GM21390 (cell line): ENCODE results near the gene PTPRD.
"Not testable (repeated sequence)": the region's sequence is repeated elsewhere in the genome, so short reads cannot be mapped to it uniquely, and the experiment has no call there.

ENCODE experiments used
- ATAC-seq: cut with Tn5 transposase; IDR thresholded peaks from one replicate; pipeline ENCODE4 v1.9.1; 2021; ENCODE audit not compliant: unreplicated experiment

PTPRD gene

DNA sequence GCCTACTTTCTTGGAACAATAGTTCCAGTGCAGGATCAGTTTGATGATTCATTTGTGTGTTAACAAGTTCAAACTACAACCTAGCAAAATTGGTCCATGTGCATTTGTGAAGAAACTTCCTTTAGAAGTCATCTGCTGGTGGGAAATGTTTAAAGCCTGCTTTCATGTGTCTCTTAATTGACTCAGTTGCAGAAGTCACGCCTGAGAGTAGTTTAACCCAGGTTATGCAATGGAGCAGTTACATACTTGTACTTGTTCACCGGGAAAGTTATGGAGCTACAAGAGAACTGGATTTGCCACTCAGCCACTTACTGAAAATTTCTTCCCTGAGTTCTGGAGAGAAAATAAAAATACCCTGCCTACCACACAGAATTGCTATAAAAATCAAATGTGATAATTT is 1397.8 kb downstream of the PTPRD start:
- no peak for ATAC-seq

DNA sequence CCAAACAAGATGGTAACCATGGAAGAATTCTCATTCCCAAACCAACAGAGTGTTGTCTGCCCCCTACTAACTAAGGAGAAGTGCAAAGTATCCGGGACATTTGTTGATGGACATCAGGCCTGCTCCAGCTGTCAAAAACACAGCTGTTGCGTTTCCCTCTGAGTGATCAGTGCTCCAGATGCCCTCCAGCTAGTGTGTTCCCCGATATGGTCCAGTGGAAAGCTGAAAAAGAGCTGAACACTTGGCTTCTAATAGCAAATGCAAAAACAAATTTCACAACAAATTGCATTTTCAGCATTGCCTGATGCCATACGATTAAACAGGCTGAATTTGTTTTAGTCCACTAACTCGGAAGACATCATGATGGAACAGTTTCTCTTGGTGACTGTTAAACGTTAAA is 1398.7 kb downstream of the PTPRD start:
- no peak for ATAC-seq

DNA sequence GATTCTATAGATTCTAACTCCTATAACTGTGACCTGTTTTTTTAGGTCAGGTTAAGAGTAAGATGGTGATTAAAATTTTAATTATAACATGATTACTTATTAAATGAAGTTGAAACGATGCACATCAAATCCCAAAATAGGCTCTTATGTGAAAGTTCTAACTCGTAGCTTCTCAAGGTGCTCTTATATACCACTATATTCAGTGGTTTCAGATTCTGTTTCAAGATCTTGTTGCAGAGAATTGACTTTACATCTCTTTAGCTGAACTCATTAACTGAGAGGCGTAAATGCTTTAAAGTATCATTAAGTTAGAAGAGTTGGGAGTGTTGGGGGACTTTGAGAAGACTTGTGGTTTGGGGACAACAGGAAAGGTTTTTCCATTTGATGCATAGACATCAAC is 1399.8 kb downstream of the PTPRD start:
- no peak for ATAC-seq

DNA sequence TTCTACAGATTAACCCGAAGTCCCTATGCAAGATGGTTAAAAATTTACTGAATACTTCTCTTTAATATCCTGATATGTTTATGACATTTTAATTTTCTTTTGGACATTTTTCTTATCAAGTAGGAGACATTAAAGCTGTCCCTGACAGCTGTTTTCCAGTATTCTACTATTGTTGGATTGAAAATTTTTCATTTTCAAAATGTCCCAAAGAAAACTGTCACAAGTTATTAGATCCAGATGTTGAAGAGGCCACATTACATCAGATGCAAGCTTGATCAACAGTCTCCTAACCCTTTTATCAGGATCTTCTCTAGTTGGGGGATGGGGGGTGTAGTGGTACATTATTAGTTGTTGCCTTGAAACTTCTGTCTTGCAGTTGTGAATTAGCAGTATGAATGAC is 1410.5 kb downstream of the PTPRD start:
- no peak for ATAC-seq

DNA sequence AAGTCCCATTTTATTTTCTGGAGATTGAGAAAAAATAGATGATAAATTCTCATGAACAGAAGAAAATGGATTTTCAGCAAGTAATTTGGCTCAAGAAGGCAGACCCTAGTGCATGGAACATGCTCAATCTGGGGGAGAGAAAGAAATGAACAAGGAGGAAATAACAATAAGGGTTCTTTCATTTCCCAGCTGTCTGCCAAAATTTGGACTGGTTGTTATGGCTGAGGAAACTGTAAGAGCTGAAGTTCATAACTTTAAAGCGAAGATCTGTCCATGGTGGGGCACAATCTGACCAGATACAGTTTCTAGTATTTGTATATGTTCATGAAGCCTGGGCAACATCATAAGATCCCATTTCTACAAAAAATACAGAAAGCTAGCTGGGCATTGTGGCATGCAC is 1426.7 kb downstream of the PTPRD start:
- no peak for ATAC-seq

DNA sequence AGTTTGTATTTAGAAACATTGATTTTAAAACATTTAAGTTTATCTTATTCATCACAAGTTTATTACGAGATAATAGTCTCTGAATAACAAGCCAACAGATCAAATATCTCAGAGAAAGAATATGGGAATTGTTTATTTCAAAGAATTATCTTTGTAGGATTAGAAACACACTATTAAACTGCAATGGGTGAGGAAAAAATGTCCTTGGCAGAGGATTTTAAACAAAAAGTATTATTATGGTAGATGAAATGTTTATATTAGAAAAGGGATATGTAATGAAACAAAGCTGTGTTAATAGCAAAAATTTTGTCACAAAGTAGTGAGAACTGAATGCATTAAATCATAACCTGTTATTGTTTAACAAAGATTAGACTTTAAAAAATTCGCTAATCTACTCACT is 1430.4 kb downstream of the PTPRD start:
- ATAC-seq: no peak

DNA sequence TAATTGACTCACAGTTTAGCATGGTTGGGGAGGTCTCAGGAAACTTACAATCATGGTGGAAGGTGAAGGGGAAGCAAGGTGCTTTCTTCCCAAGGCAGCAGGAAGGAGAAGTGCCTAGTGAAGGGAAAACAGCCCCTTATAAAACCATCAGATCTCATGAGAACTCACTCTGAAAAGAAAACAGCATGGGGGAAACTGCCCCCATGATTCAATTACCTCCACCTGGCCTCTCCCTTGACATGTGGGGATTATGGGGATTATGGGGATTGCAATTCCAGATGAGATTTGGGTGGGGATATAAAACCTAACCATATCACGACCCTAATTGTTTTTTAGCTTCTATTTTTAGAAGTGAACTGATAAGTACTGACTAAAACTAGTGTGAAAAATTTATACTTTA is 1435.7 kb downstream of the PTPRD start:
- ATAC-seq: no peak

DNA sequence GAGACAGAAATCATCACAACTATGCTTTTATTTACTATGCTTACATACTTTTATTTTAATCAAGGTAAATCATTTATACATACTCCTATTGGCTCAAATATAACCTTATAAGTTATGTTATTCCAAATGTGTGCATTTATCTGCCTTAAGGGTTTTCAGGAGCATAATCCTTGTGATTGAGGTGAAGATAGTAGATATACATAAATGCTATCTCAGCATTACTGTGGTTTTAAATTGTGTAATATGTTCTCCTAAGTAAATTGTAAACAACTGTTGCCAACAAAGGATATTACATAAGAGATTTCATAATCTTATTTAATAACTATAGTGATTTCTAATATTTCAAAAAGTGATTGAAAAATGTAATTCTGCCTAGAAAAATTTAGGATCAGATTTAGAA is 1438.4 kb downstream of the PTPRD start:
- no peak for ATAC-seq

DNA sequence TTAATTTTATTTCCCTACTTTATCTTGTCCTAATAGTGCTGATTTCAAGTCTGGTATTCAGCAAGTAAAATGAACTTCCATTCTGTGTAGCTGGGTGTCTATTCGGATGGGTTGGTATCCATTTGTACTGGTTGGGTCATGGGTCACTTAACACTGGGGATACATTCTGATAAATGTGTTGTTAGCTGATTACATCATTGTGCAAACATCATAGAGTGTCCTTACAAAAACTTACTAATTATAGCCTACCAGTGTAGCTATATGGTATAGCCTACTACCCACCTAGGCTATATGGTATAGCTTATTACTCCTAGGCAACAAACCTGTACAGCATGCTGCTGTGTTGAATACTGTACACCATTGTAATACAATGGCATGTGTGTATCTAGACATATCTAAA is 1439.5 kb downstream of the PTPRD start:
- ATAC-seq: no peak

DNA sequence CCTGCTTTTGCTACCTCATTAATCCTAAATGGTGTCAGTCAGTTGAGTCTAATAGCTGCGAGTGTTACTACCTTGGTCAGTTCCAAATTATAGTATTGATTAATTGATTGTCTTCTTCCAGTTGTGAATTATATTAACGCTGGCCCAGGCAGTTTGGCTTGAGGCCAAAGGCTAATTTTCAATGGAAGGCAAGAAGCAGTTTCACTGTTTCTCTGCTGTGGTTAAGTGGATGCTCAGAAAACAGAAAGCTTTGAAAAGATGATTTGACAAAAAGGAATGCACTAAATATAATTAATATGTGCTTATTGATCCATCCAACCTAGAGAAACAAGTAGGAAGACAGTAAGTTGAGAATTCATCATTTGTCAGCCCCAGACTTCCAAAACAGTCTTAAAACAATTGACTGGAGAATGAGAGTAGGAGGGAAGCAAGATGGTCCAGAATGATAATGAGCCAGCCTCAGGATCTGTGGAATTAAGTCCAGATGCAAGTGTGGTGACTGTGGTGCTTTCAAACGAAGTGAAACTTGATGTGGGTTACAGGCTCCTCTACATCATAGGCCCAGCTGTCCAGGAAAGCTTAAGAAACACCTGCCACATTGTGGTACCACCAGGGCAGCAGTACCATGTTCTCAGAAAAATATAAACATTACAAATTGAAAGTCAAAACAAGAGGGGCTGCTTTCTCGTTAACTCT is 1442.2 kb downstream of the PTPRD start:
- no peak for ATAC-seq

DNA sequence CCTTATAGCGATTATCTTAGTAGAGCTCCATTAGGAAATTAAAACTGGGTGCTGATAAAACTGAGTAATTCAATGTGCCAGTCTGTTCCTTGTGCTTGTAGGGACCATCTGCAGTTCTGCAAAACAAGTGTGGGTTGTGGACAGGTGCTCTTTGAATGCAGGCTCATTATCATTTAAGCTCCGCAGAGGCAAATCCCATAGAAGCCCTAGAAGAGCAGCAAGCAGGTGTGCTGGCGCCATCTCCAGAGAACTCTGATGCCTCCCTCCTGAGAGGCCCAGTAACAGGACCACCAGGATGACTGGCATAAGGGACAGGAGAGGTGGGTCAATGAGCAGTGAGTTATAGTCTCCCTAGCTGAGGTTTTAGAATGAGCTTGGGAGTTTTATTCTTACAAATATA is 1470.8 kb downstream of the PTPRD start:
- ATAC-seq: no peak

DNA sequence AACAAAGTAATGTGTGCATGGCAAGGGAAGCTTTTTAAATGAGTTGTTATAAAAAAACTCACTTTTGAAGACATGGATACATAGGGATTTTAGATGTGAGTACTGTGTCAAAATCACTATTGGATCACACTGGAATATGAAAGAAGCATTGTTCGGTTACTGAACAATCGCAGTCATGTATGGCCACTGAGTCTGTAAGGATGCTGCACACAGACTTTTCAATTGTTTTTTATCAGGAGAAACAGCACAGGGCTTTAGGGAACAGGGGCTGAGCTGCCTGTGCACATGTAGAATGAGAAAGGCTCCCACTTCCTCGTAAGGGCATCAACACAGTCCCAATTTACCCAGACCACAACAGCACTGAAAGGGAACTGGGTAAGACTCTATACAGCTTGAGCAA is 1479.3 kb downstream of the PTPRD start:
- no peak for ATAC-seq

DNA sequence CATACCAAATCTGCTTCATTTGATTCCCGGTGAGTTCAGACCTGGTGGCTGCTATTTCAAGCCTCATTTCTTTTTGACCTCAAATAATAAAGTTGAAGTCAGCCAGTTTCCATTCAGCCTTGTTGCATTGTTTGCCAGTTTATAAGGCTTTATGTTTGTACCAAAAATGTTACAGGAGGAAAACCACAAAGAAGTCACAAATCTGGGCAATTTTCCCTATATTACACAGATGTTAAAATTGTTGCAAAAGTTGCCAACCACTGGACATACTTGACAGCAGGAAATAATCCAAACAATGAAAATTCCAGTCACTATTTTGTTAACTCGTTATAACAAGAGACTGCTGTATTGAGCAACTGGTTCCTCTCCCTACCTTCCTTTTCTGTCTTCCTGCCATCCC is 1488.2 kb downstream of the PTPRD start:
- ATAC-seq: no peak

DNA sequence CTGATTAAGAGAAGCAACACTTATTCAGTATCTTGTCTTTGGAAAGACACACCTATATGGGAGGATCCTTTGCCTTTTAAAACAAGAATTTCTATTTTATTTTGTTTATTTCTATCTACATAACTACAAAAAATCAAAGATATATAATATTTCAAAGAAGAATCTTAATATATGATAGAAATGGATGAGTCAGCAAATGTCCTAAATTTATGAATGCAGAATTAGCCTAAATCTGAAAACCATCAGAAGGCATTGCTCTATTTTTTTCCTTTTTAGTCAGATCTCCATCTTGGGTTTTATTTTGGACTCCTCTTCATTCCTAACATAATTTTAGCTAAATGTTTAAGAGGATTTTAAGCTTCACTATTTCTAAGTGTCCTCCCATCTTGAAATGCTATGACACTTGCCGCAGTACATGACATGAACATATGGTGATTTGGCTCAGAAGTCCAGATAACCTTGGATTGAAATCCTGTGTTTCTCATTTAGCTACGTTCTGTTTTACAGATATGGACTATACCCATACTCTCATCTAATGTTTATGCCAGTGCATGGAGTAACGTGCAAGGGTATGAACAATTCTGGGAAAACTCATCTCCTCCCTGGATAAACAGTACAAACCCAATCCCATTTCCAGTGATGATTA is 1490.4 kb downstream of the PTPRD start:
- no peak for ATAC-seq

DNA sequence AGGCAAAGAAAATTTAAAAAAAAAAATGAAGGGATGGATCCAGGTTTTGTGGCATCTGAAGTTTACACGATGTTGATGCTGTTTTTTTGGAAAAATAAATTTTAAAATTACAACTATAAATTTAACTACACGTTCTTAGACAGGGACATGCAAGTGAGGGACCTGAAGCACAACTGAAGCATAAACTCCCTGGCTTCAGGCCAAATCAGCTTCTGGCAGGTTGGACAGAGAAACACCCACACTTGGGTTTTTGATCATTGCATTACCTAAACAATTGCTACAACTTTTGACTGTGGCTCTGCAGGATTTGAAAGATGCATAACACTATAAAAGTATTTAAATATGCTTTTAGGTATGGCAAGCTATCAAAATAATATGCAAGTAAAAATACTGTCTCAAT is 1494.9 kb downstream of the PTPRD start:
- ATAC-seq: no peak

DNA sequence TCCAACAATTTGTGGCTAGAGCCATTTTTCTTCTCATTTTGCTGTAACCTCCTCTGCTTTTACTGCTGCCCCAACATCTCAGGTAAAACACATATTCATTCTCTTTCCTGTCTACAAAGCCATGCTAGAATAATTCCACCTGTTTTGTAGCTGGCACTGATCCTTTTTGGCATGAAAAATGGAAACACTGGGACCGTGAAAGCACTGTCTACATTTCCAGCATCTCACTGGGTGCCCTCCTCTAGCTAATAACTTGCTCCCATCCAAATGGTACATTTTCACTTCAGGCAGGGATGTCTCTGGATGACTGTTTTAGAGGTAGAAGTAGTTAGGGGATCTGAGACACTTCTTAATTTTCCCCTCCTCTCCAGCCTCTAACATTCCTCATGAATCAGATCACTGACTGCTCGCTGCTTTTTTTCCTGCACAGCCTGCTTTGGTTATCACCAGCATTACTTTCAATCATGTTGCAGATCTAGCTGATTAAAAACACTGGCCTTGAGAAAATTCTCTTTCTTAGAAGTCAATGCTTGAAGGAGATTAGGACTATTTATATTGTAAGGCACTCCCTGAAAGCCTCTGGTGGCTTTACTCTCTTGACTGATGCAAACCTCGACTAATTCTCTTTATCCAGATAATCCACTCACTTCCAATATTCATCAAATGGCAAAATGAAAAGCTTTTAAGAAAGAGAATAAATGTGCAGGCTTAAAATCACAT is 1500.6 kb downstream of the PTPRD start:
- ATAC-seq: no peak

DNA sequence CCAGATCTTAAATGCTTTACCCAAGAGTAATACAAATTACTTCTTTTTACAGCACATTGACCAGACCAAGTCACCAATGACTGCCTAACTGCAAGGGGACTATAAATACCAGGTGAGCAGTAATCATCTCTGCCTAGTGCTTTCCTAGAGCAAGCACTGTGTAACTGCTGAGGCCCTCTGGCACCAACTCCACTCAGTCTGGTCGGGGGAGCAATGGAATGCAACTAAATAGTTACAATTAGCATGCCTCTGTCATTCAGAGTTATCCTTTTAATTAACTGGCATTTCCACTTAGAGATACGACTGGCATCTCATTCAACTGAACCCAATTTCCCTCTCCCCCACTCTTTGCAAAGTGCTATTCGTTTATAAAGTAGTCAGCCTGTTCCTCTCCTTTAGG is 1504.2 kb downstream of the PTPRD start:
- no peak for ATAC-seq

DNA sequence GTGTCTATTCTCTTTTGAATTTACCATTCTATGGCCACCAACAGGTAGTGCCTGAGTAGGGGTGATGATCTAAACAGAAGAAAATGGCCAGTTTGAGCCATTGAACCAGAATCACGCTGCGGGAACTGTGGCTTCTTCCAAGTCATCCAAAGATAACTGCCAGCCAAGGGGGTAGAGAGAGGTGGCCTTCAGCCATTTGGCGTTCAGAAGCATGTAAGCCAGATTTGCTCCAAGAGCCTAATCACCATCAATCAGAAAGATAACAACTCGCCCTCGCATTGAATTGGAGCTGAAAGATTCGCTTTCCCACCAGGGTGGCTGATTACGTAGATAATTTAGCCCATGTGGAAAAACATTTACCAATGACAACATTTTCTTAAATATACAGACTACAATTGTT is 1510.5 kb downstream of the PTPRD start:
- no peak for ATAC-seq

DNA sequence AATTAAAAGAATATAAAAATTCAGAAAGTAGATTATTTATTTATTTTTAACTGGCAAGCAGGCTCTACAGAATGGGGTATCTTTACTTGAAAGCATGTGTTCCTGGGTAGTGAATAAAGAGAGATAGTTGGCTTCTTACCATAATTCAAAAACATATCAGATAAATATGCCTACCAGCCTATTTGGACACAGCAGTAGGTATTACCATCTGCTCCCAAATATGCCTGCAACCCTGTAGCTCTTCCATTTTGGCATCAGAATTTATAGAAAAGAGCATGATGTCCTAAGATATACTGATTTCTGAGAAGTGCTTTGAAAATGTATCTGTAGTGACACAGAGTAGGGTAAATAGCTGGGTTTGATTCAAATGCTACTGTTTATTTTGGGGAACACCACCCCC is 1512.7 kb downstream of the PTPRD start:
- no peak for ATAC-seq

DNA sequence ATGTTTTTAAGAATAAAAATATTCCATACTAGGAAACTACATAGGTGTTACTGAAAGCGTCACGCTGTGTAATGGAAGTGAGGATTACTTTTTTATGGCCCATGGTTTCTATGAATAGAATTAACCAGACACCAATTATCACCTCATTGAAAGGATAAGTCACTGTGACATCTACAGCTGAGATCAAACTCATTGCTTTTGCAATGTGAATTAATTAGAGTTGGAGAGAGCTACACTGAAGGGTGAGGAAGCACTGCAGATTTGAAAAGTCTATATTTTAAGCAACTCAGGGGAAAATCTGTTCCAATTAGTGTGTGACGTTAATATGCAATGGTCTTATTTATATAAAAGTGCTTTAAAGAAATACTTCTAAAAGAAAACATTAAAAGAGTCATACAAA is 1513.2 kb downstream of the PTPRD start:
- no peak for ATAC-seq

DNA sequence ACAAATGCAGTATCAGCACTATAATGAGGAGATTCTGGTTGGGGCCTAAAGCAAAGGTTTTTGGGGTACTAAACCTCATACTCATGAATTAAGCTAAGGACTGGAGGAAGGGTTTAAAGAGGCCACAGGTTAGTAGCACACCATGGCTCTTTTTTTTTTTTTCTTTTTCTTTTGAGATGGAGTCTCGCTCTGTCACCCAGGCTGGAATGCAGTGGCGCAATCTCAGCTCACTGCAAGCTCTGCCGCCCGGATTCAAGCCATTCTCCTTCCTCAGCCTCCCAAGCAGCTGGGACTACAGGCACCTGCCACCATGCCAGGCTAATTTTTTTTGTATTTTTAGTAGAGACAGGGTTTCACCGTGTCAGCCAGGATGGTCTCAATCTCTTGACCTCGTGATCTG is 1515.5 kb downstream of the PTPRD start:
- not testable (repeated sequence) for ATAC-seq

DNA sequence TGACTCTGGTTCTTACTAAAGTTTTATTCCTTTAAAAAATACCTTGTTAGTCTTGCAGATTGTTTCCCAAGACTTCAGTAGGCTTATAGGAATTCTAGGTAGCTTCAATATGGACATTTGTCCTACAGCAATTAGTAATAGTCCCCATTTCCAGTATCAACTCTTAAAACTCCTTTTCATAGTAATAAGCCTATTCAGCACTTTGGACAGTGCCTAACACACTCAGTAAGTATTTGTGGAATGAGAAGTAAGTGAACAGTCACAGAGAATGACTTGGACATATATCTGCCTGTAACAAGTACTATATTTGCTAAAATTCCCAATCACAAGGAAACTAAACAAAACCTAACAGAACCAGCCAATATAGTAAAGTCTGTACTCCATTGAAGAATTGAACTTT is 1521.4 kb downstream of the PTPRD start:
- no peak for ATAC-seq
